ENCODE data around the gene NANP. TPM values are rescaled to one million over a fixed set of nuclear protein-coding genes. Genes with fewer than 3 reads are reported as not detected.

Gene NANP
- total and polyA plus RNA-seq, 2 of the 4 experiments (the other 2 are of a cell fraction) = 4.9 to 7.2 TPM

DNA sequence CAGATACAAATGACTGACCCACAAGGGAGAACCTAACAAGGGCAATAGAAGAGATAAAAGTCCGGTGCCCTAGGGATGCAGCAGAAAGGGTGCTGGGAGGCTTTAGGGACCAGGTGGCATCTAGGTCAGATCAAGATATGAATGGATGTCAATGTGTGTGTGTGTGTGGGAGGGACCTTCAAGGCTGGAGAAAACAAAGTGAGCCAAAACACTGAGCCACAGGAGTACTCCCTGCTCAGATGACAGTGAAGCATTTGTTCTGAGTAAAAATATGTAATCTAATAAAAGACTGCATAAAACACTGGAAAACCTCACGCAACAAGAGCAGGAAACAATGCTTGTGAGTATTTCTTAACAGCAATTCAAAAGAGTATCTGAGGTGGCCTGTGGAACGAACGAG is 44.6 kb upstream of the NANP start:
- peaks cover 2% of the 10 kb centered on the region; the same call in 1 of the 2 replicates for H3K4me1 ChIP-seq (ENCODE audit: control insufficient read depth, insufficient read depth, low read length)
- no peaks in the 10 kb centered on the region for H3K9me1 ChIP-seq (ENCODE audit: insufficient read depth, low read length)
- H3K9ac ChIP-seq (ENCODE audit: low read depth, low read length) = no peak overlapping the region
- in situ Hi-C loops (cut with MboI; ENCODE audit: low sequenced_read_pairs) (loop anchor here (25.0 kb wide), 1 partner anchor 156 kb away; no protein-coding TSS in a partner anchor), dilution Hi-C loops (cut with HindIII; ENCODE audit: low sequenced_read_pairs, unreplicated experiment) (no loop called here), intact Hi-C loops (cut with micrococcal nuclease) (no loop called here)
- no peak overlapping the region for H2AK9ac ChIP-seq (replicated peaks; ENCODE audit: low read depth, low read length, poor library complexity)
- TF ChIP-seq MAZ (IDR thresholded peaks at IDR 0.05; ENCODE audit: borderline replicate concordance, low read depth, low read length) (no peak), FOS (IDR thresholded peaks at IDR 0.05; ENCODE audit: low read depth, low read length) (no peak), RAD21 (IDR thresholded peaks at IDR 0.05; ENCODE audit: low read length) (no peak), BHLHE40 (IDR thresholded peaks at IDR 0.05; ENCODE audit: low read depth, low read length) (no peak), POLR2A (IDR thresholded peaks at IDR 0.05; ENCODE audit: low read depth, low read length) (no peak), NFE2L2 (IDR thresholded peaks at IDR 0.05; ENCODE audit: low read depth, low read length) (no peak), RFX5 (IDR thresholded peaks at IDR 0.05; ENCODE audit: low read depth, low read length) (no peak)
- TF ChIP-seq, protein P1, sequence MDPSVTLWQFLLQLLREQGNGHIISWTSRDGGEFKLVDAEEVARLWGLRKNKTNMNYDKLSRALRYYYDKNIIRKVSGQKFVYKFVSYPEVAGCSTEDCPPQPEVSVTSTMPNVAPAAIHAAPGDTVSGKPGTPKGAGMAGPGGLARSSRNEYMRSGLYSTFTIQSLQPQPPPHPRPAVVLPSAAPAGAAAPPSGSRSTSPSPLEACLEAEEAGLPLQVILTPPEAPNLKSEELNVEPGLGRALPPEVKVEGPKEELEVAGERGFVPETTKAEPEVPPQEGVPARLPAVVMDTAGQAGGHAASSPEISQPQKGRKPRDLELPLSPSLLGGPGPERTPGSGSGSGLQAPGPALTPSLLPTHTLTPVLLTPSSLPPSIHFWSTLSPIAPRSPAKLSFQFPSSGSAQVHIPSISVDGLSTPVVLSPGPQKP (IDR thresholded peaks at IDR 0.05; ENCODE audit: borderline replicate concordance, low read depth, low read length) = no peak
- no peaks in the 10 kb centered on the region for H3K27me3 ChIP-seq (ENCODE audit: control insufficient read depth, insufficient read depth, low read length)
- H3K27ac ChIP-seq (ENCODE audit: insufficient read depth, low read length) = no peak overlapping the region
- no peak overlapping the region for H4K91ac ChIP-seq (ENCODE audit: insufficient read depth, low read depth, low read length)
- H2AFZ ChIP-seq (replicated peaks; ENCODE audit: low read length, poor library complexity) = no peak overlapping the region
- H3K79me1 ChIP-seq (ENCODE audit: low read depth in 1 of 2, low read length in 2 of 2) = peaks cover 3 to 5% of the 10 kb centered on the region in 2 experiments; a peak in 1 of 4 replicates
- H3K36me3 ChIP-seq (ENCODE audit: control insufficient read depth, insufficient read depth, low read length) = peaks cover 5% of the 10 kb centered on the region
- H3K4ac ChIP-seq (ENCODE audit: low read depth, low read length) = no peak overlapping the region
- H3K23ac ChIP-seq (ENCODE audit: low read depth, low read length) = no peak overlapping the region
- no peak overlapping the region for H2BK20ac ChIP-seq (ENCODE audit: low read depth, low read length)
- no peak overlapping the region for H3K4me3 ChIP-seq (ENCODE audit: insufficient read depth, low read depth, low read length)
- no peak for ATAC-seq (ENCODE audit: low read depth)
- POLR2A ChIA-PET (ENCODE audit: unreplicated experiment) = no interaction called here
- BruUV-seq (replicated peaks) = no TSS peak
- CTCF ChIA-PET = no interaction called here
- H3K18ac ChIP-seq (ENCODE audit: low read depth, low read length) = no peak overlapping the region
- no peak overlapping the region for H2BK5ac ChIP-seq (ENCODE audit: low read depth, low read length, poor library complexity, severe bottlenecking)
- no peak overlapping the region for H2AK5ac ChIP-seq (ENCODE audit: low read depth, low read length)
- H2BK120ac ChIP-seq (ENCODE audit: low read depth, low read length) = no peak overlapping the region
- no peak overlapping the region for H4K5ac ChIP-seq (ENCODE audit: low read depth, low read length)
- no peak overlapping the region for H3K14ac ChIP-seq (replicated peaks; ENCODE audit: low read depth, low read length)
- H2BK15ac ChIP-seq (ENCODE audit: low read depth, low read length) = no peak overlapping the region
- peaks cover 5% of the 10 kb centered on the region; the same call in 1 of the 2 replicates for H4K20me1 ChIP-seq (ENCODE audit: insufficient read depth, low read length)
- no peak overlapping the region for H3K56ac ChIP-seq (ENCODE audit: extremely low read depth, insufficient read depth, low read length)
- no peak overlapping the region for H4K8ac ChIP-seq (ENCODE audit: low read depth in 2 of 2, low read length in 2 of 2)
- no peaks in the 10 kb centered on the region for H3K9me3 ChIP-seq (ENCODE audit: control insufficient read depth, insufficient read depth, low read length)
- WGBS, 2 experiments (ENCODE audit: extremely low coverage in 2 of 2, insufficient read length in 1 of 2) = no CpG with 5 or more reads among the region's 4 CpGs
- no peak overlapping the region for H3K4me2 ChIP-seq (ENCODE audit: low read depth, low read length)
- no peak for DNase-seq
